Measurements from ENCODE around the gene PNMA6E.
"Not testable (repeated sequence)": the region's sequence is repeated elsewhere in the genome, so short reads cannot be mapped to it uniquely, and the experiment has no call there.

Gene PNMA6E

DNA sequence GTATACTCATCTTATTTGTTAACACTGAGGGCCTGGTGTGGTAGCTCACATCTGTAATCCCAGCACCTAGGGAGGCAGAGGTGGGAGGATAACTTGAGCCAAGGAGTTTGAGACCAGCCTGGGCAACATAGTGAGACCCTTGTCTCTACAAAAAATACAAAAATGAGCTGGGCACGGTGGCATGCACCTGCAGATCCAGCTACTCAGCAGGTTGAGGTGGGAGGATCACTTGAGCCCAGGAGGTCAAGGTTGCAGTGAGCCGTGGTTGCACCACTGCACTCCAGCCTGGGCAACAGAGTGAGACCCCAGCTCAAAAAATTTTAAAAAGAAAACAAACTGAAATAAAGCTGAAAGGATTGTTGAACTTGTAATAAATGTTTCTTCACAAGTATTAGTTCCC lies 16.2 kb downstream of the PNMA6E start:
- DNase-seq (ENCODE audit: low read depth in 2 of 2): not testable (repeated sequence)

DNA sequence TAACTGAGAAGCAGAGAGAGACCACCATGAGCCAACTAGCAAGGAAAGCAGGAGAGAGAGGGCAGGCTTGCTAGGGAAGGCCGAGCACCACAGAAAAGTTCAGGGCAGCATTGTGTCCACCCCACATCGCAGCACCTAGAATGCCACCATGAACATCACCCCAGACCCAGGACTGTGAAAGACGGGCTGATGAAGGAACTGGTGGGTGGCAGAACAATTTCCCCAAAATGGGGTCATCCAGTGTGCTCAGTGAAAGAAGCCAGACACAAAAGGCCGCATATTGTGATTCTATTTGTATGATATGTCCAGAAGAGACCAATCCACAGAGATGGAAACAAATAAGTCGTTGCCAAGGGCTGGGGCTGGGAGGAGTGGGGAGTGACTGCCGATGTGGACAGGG lies 16.8 kb downstream of the PNMA6E start:
- DNase-seq (ENCODE audit: low read depth in 2 of 2): no peak

DNA sequence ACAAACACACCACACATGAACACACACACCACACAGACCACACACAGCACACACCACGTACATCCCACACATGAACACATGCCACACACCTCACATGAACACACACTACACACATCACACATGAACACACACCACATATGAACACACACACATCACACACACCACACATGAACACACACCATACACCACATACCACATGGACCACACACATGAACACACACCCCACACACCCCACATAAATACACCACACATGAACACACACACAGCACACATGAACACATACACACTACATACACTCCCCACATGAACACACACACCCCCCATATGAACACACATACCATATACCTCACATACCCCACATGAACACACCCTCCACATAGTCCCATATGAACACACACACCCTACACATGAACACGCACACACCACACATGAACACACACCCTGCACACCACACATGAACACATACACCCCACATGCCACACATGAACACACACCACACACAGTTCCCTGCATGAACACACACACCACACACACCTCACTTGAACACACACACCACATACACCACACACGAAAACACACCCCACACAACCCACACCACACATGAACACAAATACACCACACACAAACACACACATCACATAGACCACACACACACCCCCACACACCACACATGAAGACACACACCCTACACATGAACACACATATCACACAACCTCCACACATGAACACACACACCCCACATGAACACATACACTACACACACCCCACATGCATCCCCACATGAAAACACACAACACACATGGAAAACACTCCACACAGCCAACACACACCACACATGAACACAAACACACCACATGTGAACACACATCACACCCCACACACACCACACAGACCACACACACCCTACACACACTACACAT lies 18.3 kb downstream of the PNMA6E start:
- DNase-seq (ENCODE audit: low read depth in 2 of 2): no peak

- no peak for DNase-seq (ENCODE audit: low read depth in 2 of 2)
These were observed 19.2 kb downstream of the PNMA6E start for GRCh38 chrX:153381684-153382532.

GRCh38 chrX:153380691-153381090 lies 20.5 kb downstream of the PNMA6E start:
- no peak for DNase-seq (ENCODE audit: low read depth in 2 of 2)

GRCh38 chrX:153379971-153380581 lies 21.1 kb downstream of the PNMA6E start:
- DNase-seq (ENCODE audit: low read depth in 2 of 2): no peak

- no peak for DNase-seq (ENCODE audit: low read depth in 2 of 2)
These were observed 21.6 kb downstream of the PNMA6E start for GRCh38 chrX:153379508-153379907.

DNA sequence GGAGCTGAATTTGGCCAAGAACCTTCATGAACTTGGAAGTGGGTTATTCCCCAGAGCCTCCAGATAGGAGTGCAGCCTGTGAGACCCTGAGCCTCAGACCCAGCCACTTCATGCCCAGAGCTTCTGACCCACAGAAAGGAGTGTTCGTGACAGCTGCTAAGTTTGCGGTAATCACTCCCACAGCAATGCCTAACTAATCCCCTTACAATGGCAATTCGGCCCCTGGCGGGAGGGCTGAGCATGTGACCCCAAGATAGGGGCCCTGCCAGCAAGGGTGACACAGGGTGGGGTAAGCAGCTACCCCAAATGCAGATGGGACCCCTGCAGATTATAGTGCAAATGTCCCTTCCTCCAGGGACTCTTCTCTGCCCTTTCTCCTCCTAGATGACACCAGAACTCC lies 22.5 kb downstream of the PNMA6E start:
- DNase-seq (ENCODE audit: low read depth in 2 of 2): no peak

GRCh38 chrX:153377727-153378126 lies 23.4 kb downstream of the PNMA6E start:
- no peak for DNase-seq (ENCODE audit: low read depth in 2 of 2)

DNA sequence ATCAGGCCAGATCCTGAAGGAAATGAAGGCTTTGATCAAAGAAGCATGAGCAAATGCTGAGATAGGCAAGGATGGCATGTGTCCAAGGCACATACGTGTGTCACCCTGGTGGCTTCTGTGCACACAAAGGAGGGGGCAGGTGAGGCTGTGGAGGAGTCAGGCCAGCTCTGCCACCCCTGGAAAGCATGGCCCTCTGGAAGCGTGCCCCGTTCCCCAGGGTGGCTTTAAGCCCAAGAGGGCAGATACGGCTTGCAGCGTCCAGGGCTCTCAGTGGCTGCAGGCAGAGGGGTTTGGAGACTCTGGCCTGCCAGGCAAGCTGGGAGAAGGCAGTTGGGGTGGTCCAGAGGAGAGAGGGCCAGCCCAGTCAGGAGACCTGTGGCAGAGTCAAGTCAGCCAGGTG lies 25.6 kb downstream of the PNMA6E start:
- no peak for DNase-seq (ENCODE audit: low read depth in 2 of 2)

DNA sequence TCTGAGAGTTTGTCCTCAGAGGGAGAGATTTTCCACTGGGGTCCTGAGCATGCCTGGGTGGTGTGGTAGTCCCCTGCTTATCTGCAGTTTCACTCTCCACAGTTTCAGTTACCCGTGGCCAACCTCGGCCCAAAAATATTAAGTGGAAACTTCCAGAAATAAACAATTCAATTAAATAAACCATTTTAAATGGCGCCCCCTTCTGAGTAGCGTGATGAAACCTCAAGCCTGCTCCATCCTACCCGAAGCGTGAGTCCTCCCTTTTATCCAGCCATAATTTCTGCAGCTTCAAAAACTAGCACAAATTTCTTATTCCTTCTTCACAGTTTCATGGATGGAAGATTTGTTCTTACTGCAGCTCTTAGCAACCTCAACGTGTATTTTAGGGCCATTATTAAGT lies 26.7 kb downstream of the PNMA6E start:
- no peak for DNase-seq (ENCODE audit: low read depth in 2 of 2)

- no peak for DNase-seq (ENCODE audit: low read depth in 2 of 2)
These were observed 28.2 kb downstream of the PNMA6E start for GRCh38 chrX:153372949-153373348.

DNA sequence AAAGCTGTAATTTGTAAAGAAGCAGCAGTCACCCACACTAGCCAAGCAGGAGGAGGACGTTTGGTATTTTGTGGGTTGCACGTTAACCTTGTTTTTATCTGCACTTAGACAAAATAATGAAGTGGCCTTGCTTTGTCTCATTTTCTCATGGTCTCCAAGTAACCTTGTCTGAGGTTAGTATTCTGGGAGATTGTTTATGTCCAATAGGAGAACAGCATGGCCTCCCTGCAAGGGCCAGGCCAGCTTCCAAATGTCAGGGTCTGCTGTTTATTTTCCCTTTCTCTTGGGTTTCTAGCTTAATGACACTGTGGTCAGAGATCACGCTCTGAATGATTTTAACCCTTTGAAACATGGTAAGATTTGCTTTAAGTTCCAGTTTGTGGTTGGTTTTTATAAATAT lies 29.9 kb downstream of the PNMA6E start:
- no peak for DNase-seq (ENCODE audit: low read depth in 2 of 2)

GRCh38 chrX:153370293-153371055 lies 30.7 kb downstream of the PNMA6E start:
- no peak for DNase-seq (ENCODE audit: low read depth in 2 of 2)

DNA sequence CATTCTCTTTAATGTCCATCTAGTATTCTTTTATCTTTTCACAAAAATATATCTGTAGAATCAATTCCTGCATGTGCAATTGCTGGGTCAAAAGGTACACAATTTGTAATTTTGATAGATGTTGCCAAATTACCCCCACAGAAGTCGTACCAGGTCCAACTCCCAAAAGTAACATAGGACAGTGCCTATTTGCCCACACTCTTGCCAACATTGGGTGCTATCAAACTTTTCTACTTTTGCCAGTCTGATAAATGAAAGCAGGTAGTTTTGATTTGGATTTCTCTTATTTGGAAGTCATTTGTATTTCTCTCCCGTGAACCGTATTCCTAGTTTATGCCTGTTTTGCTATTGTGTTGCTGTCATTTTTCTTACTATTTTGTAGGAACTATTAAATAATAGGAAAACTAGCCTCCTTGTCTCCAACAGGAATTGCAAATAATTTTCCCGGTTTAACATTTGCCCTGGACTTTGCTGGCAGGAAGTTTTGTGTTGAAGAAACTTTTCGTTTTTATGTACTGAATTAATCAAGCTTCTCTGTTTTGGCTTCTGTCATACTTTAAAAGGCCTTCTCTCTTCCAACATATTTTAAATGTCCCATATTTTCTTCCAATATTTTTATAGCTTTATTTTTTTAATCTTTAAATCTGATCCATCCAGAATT lies 34.1 kb downstream of the PNMA6E start:
- DNase-seq (ENCODE audit: low read depth in 2 of 2): no peak

DNA sequence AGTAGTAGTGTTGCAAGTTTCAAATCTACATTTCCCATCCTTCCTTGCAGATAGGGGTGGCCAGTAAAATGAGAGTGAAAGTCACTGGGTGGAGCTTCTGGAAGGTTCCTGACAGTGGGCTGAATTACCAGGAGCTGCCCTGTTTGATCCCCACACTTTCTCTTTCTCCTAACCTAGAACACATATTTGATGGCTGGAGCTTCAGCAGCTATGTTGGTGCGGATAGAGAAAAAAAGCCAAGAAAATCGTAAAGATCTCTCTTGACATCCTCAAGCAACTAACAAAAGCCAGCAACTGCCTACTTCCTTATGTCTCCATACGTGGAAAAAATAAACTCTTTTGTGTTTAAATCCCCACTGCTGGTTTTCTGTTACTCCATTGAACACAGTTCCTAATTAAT lies 35.0 kb downstream of the PNMA6E start:
- no peak for DNase-seq (ENCODE audit: low read depth in 2 of 2)

DNA sequence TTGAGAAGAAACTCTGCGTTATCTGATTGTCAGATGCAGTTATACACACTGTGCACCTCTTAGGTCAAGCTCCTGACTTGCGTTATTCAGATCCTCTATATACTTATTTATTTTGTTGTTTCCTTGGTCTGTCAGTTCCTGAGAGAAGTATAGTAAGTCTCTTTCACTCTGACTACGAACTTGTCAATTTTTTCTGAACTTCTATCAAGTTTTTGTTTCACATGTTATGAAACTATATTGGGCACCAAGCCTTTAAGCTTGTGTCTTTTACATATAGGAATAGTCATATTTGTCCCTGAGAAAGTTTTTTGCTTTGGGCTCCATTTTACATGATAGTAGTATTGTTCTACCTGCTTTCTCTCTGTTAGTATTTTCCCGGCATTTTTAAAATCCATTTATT lies 35.5 kb downstream of the PNMA6E start:
- DNase-seq (ENCODE audit: low read depth in 2 of 2): no peak

DNA sequence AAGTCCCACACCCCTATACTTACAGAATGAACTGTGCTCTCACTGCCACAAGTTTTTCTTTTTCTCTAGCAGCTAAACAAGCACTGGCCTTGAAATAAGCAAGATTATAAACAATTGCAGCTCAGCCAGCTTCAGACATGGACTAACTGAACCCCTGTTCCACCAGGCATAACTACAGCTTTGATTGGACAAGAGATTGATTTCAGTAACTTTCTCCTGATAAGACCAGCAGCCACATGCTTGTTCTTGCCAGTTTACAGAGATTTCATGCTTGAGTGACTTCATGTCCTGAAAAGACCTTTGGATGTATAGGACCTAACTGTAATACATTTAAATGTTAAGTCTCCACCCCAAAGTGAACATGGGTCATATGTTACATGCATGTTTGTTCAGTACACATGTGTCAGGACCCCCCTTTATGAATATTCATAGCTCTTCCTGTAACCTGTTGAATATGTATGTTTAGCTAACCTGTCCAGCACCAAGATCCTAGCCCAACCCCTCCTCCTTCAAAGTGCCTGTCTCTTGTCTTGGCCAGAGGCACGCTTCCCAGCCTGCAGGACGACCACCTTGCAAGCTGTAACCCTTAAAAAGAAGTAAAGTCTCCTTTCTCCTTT lies 39.3 kb downstream of the PNMA6E start:
- DNase-seq (ENCODE audit: low read depth in 2 of 2): no peak

DNA sequence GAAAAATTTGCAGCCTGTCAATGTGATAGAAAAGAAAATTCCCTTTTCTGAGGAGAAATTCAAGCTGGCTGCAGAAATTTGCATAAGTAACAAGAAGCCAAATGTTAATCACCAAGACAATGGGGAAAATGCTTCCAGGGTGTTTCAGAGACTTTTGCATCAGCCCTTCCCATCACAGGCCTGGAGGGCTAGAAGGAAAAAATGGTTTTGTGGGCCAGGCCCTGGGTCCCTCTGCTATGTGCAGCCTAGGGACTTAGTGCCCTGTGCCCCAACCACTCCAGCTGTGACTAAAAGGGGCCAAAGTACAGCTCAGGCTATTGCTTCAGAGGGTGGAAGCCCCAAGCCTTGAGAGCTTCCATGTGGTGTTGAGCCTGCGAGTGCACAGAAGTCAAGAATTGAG lies 43.3 kb downstream of the PNMA6E start:
- DNase-seq (ENCODE audit: low read depth in 2 of 2): no peak

DNA sequence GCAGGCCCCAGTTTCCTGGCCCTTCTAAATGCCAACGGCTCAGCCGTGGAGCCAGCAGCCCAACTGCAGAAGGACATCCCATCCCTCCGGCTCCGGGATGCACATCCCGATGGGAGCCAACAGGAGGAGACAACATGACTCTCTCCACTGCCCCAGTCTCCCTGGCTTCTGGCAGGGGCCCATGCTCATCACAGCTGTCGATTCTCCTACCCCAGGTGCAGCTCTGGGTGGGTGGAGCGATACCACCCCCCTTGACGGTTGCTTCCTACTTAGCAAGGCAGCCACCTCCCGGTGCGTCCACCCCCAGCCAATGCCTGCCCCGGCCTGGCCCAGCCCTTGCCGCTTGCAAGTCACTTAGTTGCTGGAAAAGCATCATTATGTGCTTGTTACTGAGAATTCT lies 47.7 kb downstream of the PNMA6E start:
- no peak for DNase-seq (ENCODE audit: low read depth in 2 of 2)

- DNase-seq (ENCODE audit: low read depth in 2 of 2): no peak
These were observed 48.3 kb downstream of the PNMA6E start for GRCh38 chrX:153352858-153353257.

All from stimulated activated CD8-positive, alpha-beta memory T cell treated with anti-CD3 and anti-CD28 coated beads, Interleukin-2, amount 100 ng/mL, for 1 hour (primary cell).